Natural killer cell (primary cell): ENCODE data around the gene MOB1A. TPM values are rescaled to one million over a fixed set of nuclear protein-coding genes. Genes with fewer than 3 reads are reported as not detected.
A peak's percentile ranks its signal among the peaks of the same experiment; 100 is the strongest.

ENCODE experiments used
- ATAC-seq, 3 donors: fragments of 150-1000 bp in 2 of 3; fragments of 200-7000 bp in 1 of 3; cut with Tn5 transposase; 1 replicate in 1 of 3; 2 replicates in 2 of 3; pipeline ENCODE4 v1.10.0; 2021; ENCODE audit warnings: mild to moderate bottlenecking in 2 of 3, moderate library complexity in 2 of 3
- DNase-seq, 2 donors: peaks; one replicate each; pipeline versions ENCODE4 v3.0.0 to v3.0.0-alpha.2; 2013 to 2021; ENCODE audit warnings: mixed read lengths in 1 of 2
- H3K27ac ChIP-seq: one replicate; pipeline ENCODE4 v1.5.1; 2013; ENCODE audit warnings: mild to moderate bottlenecking, low read length
- H3K27me3 ChIP-seq: one replicate; pipeline ENCODE4 v1.6.1; 2013; ENCODE audit warnings: low read length; ENCODE audit not compliant: control insufficient read depth, insufficient read depth
- H3K36me3 ChIP-seq: one replicate; pipeline ENCODE4 v1.6.1; 2013; ENCODE audit warnings: low read length; ENCODE audit not compliant: control insufficient read depth, insufficient read depth
- H3K4me1 ChIP-seq: one replicate; pipeline ENCODE4 v1.6.1; 2013; ENCODE audit warnings: low read length; ENCODE audit not compliant: control insufficient read depth, insufficient read depth
- H3K4me3 ChIP-seq: one replicate; pipeline ENCODE4 v1.5.1; 2013; ENCODE audit warnings: low read length
- H3K9me3 ChIP-seq: one replicate; pipeline ENCODE4 v1.6.1; 2013; ENCODE audit warnings: low read length; ENCODE audit not compliant: control insufficient read depth, insufficient read depth
- H3K27ac Mint-ChIP-seq, 2 donors: one replicate each; pipeline ENCODE4 v1.8.0; 2022; ENCODE audit warnings: mild to moderate bottlenecking in 2 of 2, mixed read lengths in 2 of 2, moderate library complexity in 1 of 2
- H3K27me3 Mint-ChIP-seq, 2 donors: one replicate each; pipeline ENCODE4 v1.8.0; 2022; ENCODE audit warnings: low read depth in 2 of 2, mixed read lengths in 2 of 2
- H3K36me3 Mint-ChIP-seq: one replicate; pipeline ENCODE4 v1.8.0; 2022; ENCODE audit warnings: mixed read lengths
- H3K4me1 Mint-ChIP-seq, 2 donors: one replicate each; pipeline ENCODE4 v1.8.0; 2022; ENCODE audit warnings: mixed read lengths in 2 of 2
- H3K4me3 Mint-ChIP-seq: one replicate; pipeline ENCODE4 v1.8.0; 2022; ENCODE audit warnings: mild to moderate bottlenecking, moderate library complexity, mixed read lengths
- H3K9me3 Mint-ChIP-seq, 2 donors: one replicate each; pipeline ENCODE4 v1.8.0; 2022; ENCODE audit warnings: mixed read lengths in 2 of 2
- CTCF ChIP-seq: fragments of 200-600 bp; IDR thresholded peaks from one replicate; pipeline ENCODE4 v1.8.0; 2022; ENCODE audit warnings: antibody characterized with exemption
- WGBS: methylation state at CpG from one replicate; pipeline ENCODE4 v1.1.7; 2013; ENCODE audit warnings: missing lambda C conversion rate; ENCODE audit not compliant: insufficient coverage; 5-methylcytosine and 5-hydroxymethylcytosine counted together
- intact Hi-C: fragments of 100-400 bp; cut with micrococcal nuclease; formaldehyde crosslinking; loops from one replicate; pipeline ENCODE4 v1.14.2; 2022
- total RNA-seq, 4 donors: library from RNA; stranded (reverse); fragments of 120-200 nt in 1 of 4; gene quantifications; one replicate each; pipeline versions ENCODE4 v1.2.3 to v1.2.4, GENCODE V29; 2013 to 2022

MOB1A gene
- total RNA-seq, 3 donors from 2014 or later (not counting 1 experiment from before 2014, with no cell fraction given): 211 to 239 (median 222) TPM

GRCh38 chr2:74174909-74175308, 3.8 kb downstream of the MOB1A start:
- Mint-ChIP-seq H3K27ac (peak overlapping the region; percentile 91 to 93), H3K36me3 (no peaks in the 10 kb centered on the region), H3K4me1 (peaks cover 47 to 56% of the 10 kb centered on the region in 2 donors), H3K27me3 (no peaks in the 10 kb centered on the region), H3K4me3 (peak overlapping the region; percentile 89), H3K9me3 (no peaks in the 10 kb centered on the region)
- peaks cover 27% of the 10 kb centered on the region for H3K36me3 ChIP-seq
- H3K27me3 ChIP-seq: no peaks in the 10 kb centered on the region
- WGBS: 81% methylated on average over 1 of the region's 1 CpG
- ATAC-seq (no peak), DNase-seq (no peak)
- no peaks in the 10 kb centered on the region for H3K9me3 ChIP-seq
- H3K4me1 ChIP-seq: peaks cover 41% of the 10 kb centered on the region
- no peak overlapping the region for H3K27ac ChIP-seq
- intact Hi-C loops: loop anchor here (10.0 kb wide), 1 partner anchor 50 kb away; no protein-coding TSS in a partner anchor
- TF ChIP-seq CTCF: no peak
- no peak overlapping the region for H3K4me3 ChIP-seq

- Mint-ChIP-seq H3K4me3 (no peak overlapping the region), H3K27ac (peak overlapping the region in 1 of 2 donors; percentile 41), H3K4me1 (peaks cover 18 to 26% of the 10 kb centered on the region in 2 donors), H3K9me3 (peaks cover 2 to 3% of the 10 kb centered on the region in 2 donors), H3K27me3 (no peaks in the 10 kb centered on the region), H3K36me3 (peaks cover 27% of the 10 kb centered on the region)
- intact Hi-C loops: no loop called here
- Histone ChIP-seq H3K36me3 (peaks cover 76% of the 10 kb centered on the region), H3K27ac (no peak overlapping the region), H3K27me3 (no peaks in the 10 kb centered on the region), H3K4me1 (peaks cover 10% of the 10 kb centered on the region), H3K9me3 (peaks cover 3% of the 10 kb centered on the region), H3K4me3 (no peak overlapping the region)
- no peak for ATAC-seq
- no peak for TF ChIP-seq CTCF
- 57% methylated on average over 2 of the region's 2 CpGs for WGBS
- DNase-seq: no peak
These were observed 9.9 kb downstream of the MOB1A start for GRCh38 chr2:74168739-74169138.

GRCh38 chr2:74164761-74165160, 13.9 kb downstream of the MOB1A start:
- no peaks in the 10 kb centered on the region for H3K27me3 ChIP-seq
- H3K36me3 ChIP-seq: peaks cover 80% of the 10 kb centered on the region
- Mint-ChIP-seq H3K36me3 (peaks cover 30% of the 10 kb centered on the region), H3K9me3 (peaks cover 2 to 3% of the 10 kb centered on the region in 2 donors), H3K4me3 (no peak overlapping the region), H3K4me1 (peaks cover 7 to 11% of the 10 kb centered on the region in 2 donors), H3K27me3 (no peaks in the 10 kb centered on the region), H3K27ac (peak overlapping the region in 1 of 2 donors; percentile 56)
- no peak overlapping the region for H3K27ac ChIP-seq
- 100% methylated on average over 1 of the region's 1 CpG for WGBS
- ATAC-seq (no peak), DNase-seq (no peak)
- peaks cover 3% of the 10 kb centered on the region for H3K9me3 ChIP-seq
- no peak for TF ChIP-seq CTCF
- intact Hi-C loops: no loop called here
- no peaks in the 10 kb centered on the region for H3K4me1 ChIP-seq
- H3K4me3 ChIP-seq: no peak overlapping the region

GRCh38 chr2:74162951-74163350, 15.7 kb downstream of the MOB1A start:
- TF ChIP-seq CTCF: no peak
- peak overlapping the region in 1 of 2 donors; percentile 14 for H3K27ac Mint-ChIP-seq
- H3K4me3 Mint-ChIP-seq: no peak overlapping the region
- 92% methylated on average over 4 of the region's 6 CpGs for WGBS
- no peak for DNase-seq
- Histone ChIP-seq H3K27ac (no peak overlapping the region), H3K27me3 (no peaks in the 10 kb centered on the region), H3K36me3 (peaks cover 78% of the 10 kb centered on the region), H3K4me1 (no peaks in the 10 kb centered on the region), H3K4me3 (no peak overlapping the region), H3K9me3 (peaks cover 3% of the 10 kb centered on the region)
- H3K9me3 Mint-ChIP-seq: peaks cover 2 to 3% of the 10 kb centered on the region in 2 donors
- intact Hi-C loops: no loop called here
- no peaks in the 10 kb centered on the region for H3K27me3 Mint-ChIP-seq
- peaks cover 7 to 8% of the 10 kb centered on the region in 2 donors for H3K4me1 Mint-ChIP-seq
- ATAC-seq: no peak
- H3K36me3 Mint-ChIP-seq: peaks cover 35% of the 10 kb centered on the region
